PC-9 (cell line): ENCODE measurements around the gene AKR1C3.

Experiments
- CTCF ChIP-seq: fragments of 200-600 bp; sonication (generic); conservative IDR thresholded peaks from 2 replicates; pipeline ENCODE4 v1.6.1; 2017; ENCODE audit warnings: mixed run types, antibody characterized with exemption, mild to moderate bottlenecking, moderate library complexity
- EZH2 ChIP-seq: fragments of 200-600 bp; sonication (generic); IDR thresholded peaks from 2 replicates; pipeline ENCODE4 v1.8.0; 2017; ENCODE audit warnings: antibody characterized with exemption, low read depth

GRCh38 chr10:5148678-5149032 is 54.4 kb downstream of the AKR1C3 start:
- no peak for TF ChIP-seq CTCF
- TF ChIP-seq EZH2, result no peak
